Measurements from ENCODE around the gene DES.

The DES gene

DNA sequence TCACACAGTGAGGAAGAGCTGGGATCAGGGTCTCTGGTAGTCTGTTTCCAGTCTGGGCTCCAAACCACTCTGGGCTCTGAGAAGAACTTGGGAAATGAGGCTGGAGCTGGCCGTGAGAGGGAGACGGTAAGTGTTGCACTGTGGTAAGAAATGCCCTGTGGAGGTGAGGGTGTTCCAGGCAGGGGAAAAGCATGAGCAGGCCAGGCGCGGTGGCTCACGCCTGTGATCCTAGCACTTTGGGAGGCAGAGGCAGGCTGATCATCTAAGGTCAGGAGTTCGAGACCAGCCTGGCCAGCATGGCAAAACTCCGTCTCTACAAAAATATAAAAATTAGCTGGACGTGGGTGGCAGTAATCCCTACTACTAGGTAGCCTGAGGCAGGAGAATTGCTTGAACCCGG lies 14.3 kb upstream of the DES start:
- Histone ChIP-seq H3K9ac (ENCODE audit: low read length) (no peak overlapping the region), H3K36me3 (replicated peaks; ENCODE audit: insufficient read depth, low read length) (no peaks in the 10 kb centered on the region), H4K20me1 (ENCODE audit: insufficient read depth, low read length) (no peaks in the 10 kb centered on the region), H3K4me1 (ENCODE audit: low read length) (peaks cover 6% of the 10 kb centered on the region; the same call in 1 of the 2 replicates), H3F3A (ENCODE audit: insufficient read depth, low read length) (no peaks in the 10 kb centered on the region), H3K4me2 (ENCODE audit: low read depth, low read length) (no peak overlapping the region), H3K79me2 (ENCODE audit: low read length) (no peaks in the 10 kb centered on the region), H2AFZ (ENCODE audit: low read length) (no peak overlapping the region), H3K9me2 (replicated peaks; ENCODE audit: insufficient read depth, low read length) (no peaks in the 10 kb centered on the region), H3K9me3 (replicated peaks; ENCODE audit: insufficient read depth, low read length) (no peaks in the 10 kb centered on the region), H3K27me3 (replicated peaks; ENCODE audit: insufficient read depth, low read length) (0 out of 2 replicates have a peak, but pooled peaks cover 3% of the 10 kb centered on the region), H3K4me3 (ENCODE audit: low read length) (no peak overlapping the region), H3K27ac (ENCODE audit: low read length) (no peak overlapping the region)
- TF ChIP-seq EZH2phosphoT487 (IDR thresholded peaks at IDR 0.05; ENCODE audit: low read length): no peak
- no peak for TF ChIP-seq EZH2 (optimal IDR thresholded peaks at IDR 0.05; ENCODE audit: low read depth, low read length)
- TF ChIP-seq CTCF (IDR thresholded peaks at IDR 0.05; ENCODE audit: low read length): no peak
- DNase-seq: no peak

- no peak overlapping the region for H3K4me2 ChIP-seq (ENCODE audit: low read depth, low read length)
- TF ChIP-seq EZH2 (optimal IDR thresholded peaks at IDR 0.05; ENCODE audit: low read depth, low read length): no peak
- no peak for TF ChIP-seq EZH2phosphoT487 (IDR thresholded peaks at IDR 0.05; ENCODE audit: low read length)
- no peak for TF ChIP-seq CTCF (IDR thresholded peaks at IDR 0.05; ENCODE audit: low read length)
Observed at GRCh38 chr2:219404291-219404910, 13.8 kb upstream of the DES start.

DNA sequence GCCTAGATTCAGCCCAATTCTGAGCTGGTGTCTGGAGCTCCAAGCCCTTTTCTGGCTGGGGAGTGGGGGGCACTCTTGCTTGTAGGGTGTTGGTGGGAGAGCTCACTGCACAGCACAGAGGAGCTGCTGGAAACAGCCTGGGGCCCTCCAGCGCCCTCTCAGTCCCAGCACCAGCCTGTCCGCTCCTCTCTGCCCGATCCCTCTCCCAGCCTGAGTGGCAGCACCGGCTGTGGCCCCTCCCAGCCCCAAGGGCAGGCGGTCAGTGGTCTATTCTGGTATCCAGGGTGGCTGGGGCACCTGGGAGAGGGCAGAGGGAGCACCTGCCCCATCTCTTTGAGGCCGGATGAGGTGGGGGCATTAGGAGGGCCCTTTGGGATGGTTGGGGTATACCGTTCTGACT lies 13.2 kb upstream of the DES start:
- no peak overlapping the region for H3K27ac ChIP-seq (ENCODE audit: low read length)
- H3K27me3 ChIP-seq (replicated peaks; ENCODE audit: insufficient read depth, low read length): peaks cover 3% of the 10 kb centered on the region; the same call in 1 of the 2 replicates
- H2AFZ ChIP-seq (ENCODE audit: low read length): no peak overlapping the region

More at GRCh38 chr2:219404291-219404910, 13.8 kb upstream of the DES start:
- Histone ChIP-seq H3K9me3 (replicated peaks; ENCODE audit: insufficient read depth, low read length) (no peaks in the 10 kb centered on the region), H4K20me1 (ENCODE audit: insufficient read depth, low read length) (no peaks in the 10 kb centered on the region), H3K4me3 (ENCODE audit: low read length) (no peak overlapping the region), H3K79me2 (ENCODE audit: low read length) (no peaks in the 10 kb centered on the region), H2AFZ (ENCODE audit: low read length) (no peak overlapping the region), H3F3A (ENCODE audit: insufficient read depth, low read length) (no peaks in the 10 kb centered on the region), H3K36me3 (replicated peaks; ENCODE audit: insufficient read depth, low read length) (no peaks in the 10 kb centered on the region), H3K4me1 (ENCODE audit: low read length) (peaks cover 2% of the 10 kb centered on the region; the same call in 1 of the 2 replicates), H3K9me2 (replicated peaks; ENCODE audit: insufficient read depth, low read length) (no peaks in the 10 kb centered on the region), H3K27me3 (replicated peaks; ENCODE audit: insufficient read depth, low read length) (peaks cover 3% of the 10 kb centered on the region; the same call in 1 of the 2 replicates), H3K27ac (ENCODE audit: low read length) (no peak overlapping the region), H3K9ac (ENCODE audit: low read length) (no peak overlapping the region)
- DNase-seq: no peak

More for the DNA sequence above, 13.2 kb upstream of the DES start:
- Histone ChIP-seq H3F3A (ENCODE audit: insufficient read depth, low read length) (no peaks in the 10 kb centered on the region), H3K4me3 (ENCODE audit: low read length) (no peak overlapping the region), H3K36me3 (replicated peaks; ENCODE audit: insufficient read depth, low read length) (no peaks in the 10 kb centered on the region), H3K79me2 (ENCODE audit: low read length) (no peaks in the 10 kb centered on the region), H4K20me1 (ENCODE audit: insufficient read depth, low read length) (no peaks in the 10 kb centered on the region), H3K9me2 (replicated peaks; ENCODE audit: insufficient read depth, low read length) (no peaks in the 10 kb centered on the region), H3K4me2 (ENCODE audit: low read depth, low read length) (no peak overlapping the region), H3K4me1 (ENCODE audit: low read length) (no peaks in the 10 kb centered on the region), H3K9ac (ENCODE audit: low read length) (no peak overlapping the region), H3K9me3 (replicated peaks; ENCODE audit: insufficient read depth, low read length) (no peaks in the 10 kb centered on the region)
- DNase-seq: no peak
- TF ChIP-seq CTCF (IDR thresholded peaks at IDR 0.05; ENCODE audit: low read length): no peak
- no peak for TF ChIP-seq EZH2phosphoT487 (IDR thresholded peaks at IDR 0.05; ENCODE audit: low read length)
- no peak for TF ChIP-seq EZH2 (optimal IDR thresholded peaks at IDR 0.05; ENCODE audit: low read depth, low read length)
